NB4 (cell line): Measurements from ENCODE around the gene DGKB.

Experiments used
- CTCF ChIP-seq: IDR thresholded peaks from one replicate; pipeline ENCODE4 v1.5.1; 2012; ENCODE audit warnings: low read depth, low read length
- MAX ChIP-seq: IDR thresholded peaks from 2 replicates; pipeline ENCODE4 v1.6.1; 2011; ENCODE audit warnings: low read depth, low read length
- MYC ChIP-seq: IDR thresholded peaks from 2 replicates; pipeline ENCODE4 v1.6.1; 2011; ENCODE audit warnings: low read depth, low read length
- POLR2A ChIP-seq: IDR thresholded peaks from 2 replicates; pipeline ENCODE4 v1.6.1; 2011; ENCODE audit warnings: mild to moderate bottlenecking; ENCODE audit not compliant: insufficient read length; ENCODE audit errors: extremely low read depth

GRCh38 chr7:14377646-14378266 is 524.8 kb downstream of the DGKB start:
- no peak for TF ChIP-seq MAX
- no peak for TF ChIP-seq CTCF
- TF ChIP-seq POLR2A = no peak
- TF ChIP-seq MYC = no peak
